ENCODE measurements around the gene NSUN3. TPM values are rescaled to one million over a fixed set of nuclear protein-coding genes. Genes with fewer than 3 reads are reported as not detected.

NSUN3 gene
- total and polyA plus RNA-seq, 2 of the 4 experiments (the other 2 are of a cell fraction): 4.9 to 6.8 TPM

- CTCF ChIA-PET: no interaction called here
- in situ Hi-C loops (cut with MboI; ENCODE audit: low sequenced_read_pairs) (no loop called here), dilution Hi-C loops (cut with HindIII; ENCODE audit: low sequenced_read_pairs, unreplicated experiment) (no loop called here), intact Hi-C loops (cut with micrococcal nuclease) (no loop called here)
- H3K36me3 ChIP-seq (ENCODE audit: control insufficient read depth, insufficient read depth, low read length): no peaks in the 10 kb centered on the region
- no peak overlapping the region for H3K4me3 ChIP-seq (ENCODE audit: insufficient read depth, low read depth, low read length)
- H2AK9ac ChIP-seq (replicated peaks; ENCODE audit: low read depth, low read length, poor library complexity): no peak overlapping the region
- no peak overlapping the region for H3K23ac ChIP-seq (ENCODE audit: low read depth, low read length)
- DNase-seq: no peak
- no peak overlapping the region for H4K5ac ChIP-seq (ENCODE audit: low read depth, low read length)
- H3K18ac ChIP-seq (ENCODE audit: low read depth, low read length): no peak overlapping the region
- whole genome bisulfite sequencing, 2 experiments (ENCODE audit: extremely low coverage in 2 of 2, insufficient read length in 1 of 2): no CpG with 5 or more reads among the region's 2 CpGs
- H4K91ac ChIP-seq (ENCODE audit: insufficient read depth, low read depth, low read length): no peak overlapping the region
- H2AFZ ChIP-seq (replicated peaks; ENCODE audit: low read length, poor library complexity): no peak overlapping the region
- H2AK5ac ChIP-seq (ENCODE audit: low read depth, low read length): no peak overlapping the region
- H2BK5ac ChIP-seq (ENCODE audit: low read depth, low read length, poor library complexity, severe bottlenecking): no peak overlapping the region
- no peaks in the 10 kb centered on the region for H3K4me1 ChIP-seq (ENCODE audit: control insufficient read depth, insufficient read depth, low read length)
- H3K9me1 ChIP-seq (ENCODE audit: insufficient read depth, low read length): no peaks in the 10 kb centered on the region
- H4K20me1 ChIP-seq (ENCODE audit: insufficient read depth, low read length): no peaks in the 10 kb centered on the region
- no peak overlapping the region for H3K14ac ChIP-seq (replicated peaks; ENCODE audit: low read depth, low read length)
- H3K56ac ChIP-seq (ENCODE audit: extremely low read depth, insufficient read depth, low read length): no peak overlapping the region
- H3K27me3 ChIP-seq (ENCODE audit: control insufficient read depth, insufficient read depth, low read length): no peaks in the 10 kb centered on the region
- H3K4me2 ChIP-seq (ENCODE audit: low read depth, low read length): no peak overlapping the region
- no peak overlapping the region for H4K8ac ChIP-seq (ENCODE audit: low read depth in 2 of 2, low read length in 2 of 2)
- H2BK20ac ChIP-seq (ENCODE audit: low read depth, low read length): no peak overlapping the region
- TF ChIP-seq FOS (IDR thresholded peaks at IDR 0.05; ENCODE audit: low read depth, low read length) (no peak), CHD1 (IDR thresholded peaks at IDR 0.05; ENCODE audit: low read depth, low read length) (no peak), BHLHE40 (IDR thresholded peaks at IDR 0.05; ENCODE audit: low read depth, low read length) (no peak), MAFK (IDR thresholded peaks at IDR 0.05; ENCODE audit: low read depth, low read length) (no peak), SMC3 (IDR thresholded peaks at IDR 0.05; ENCODE audit: low read depth, low read length) (no peak), RAD21 (IDR thresholded peaks at IDR 0.05; ENCODE audit: low read length) (no peak), ELK1 (IDR thresholded peaks at IDR 0.05; ENCODE audit: borderline replicate concordance, low read depth, low read length) (no peak), NFE2L2 (IDR thresholded peaks at IDR 0.05; ENCODE audit: low read depth, low read length) (no peak), USF2 (IDR thresholded peaks at IDR 0.05; ENCODE audit: low read depth, low read length) (no peak), CTCF (conservative IDR thresholded peaks at IDR 0.05; ENCODE audit: low read depth, low read length) (no peak), RCOR1 (IDR thresholded peaks at IDR 0.05; ENCODE audit: insufficient replicate concordance, low read length) (no peak), RFX5 (IDR thresholded peaks at IDR 0.05; ENCODE audit: low read depth, low read length) (no peak), MAZ (IDR thresholded peaks at IDR 0.05; ENCODE audit: borderline replicate concordance, low read depth, low read length) (no peak), POLR2A (IDR thresholded peaks at IDR 0.05; ENCODE audit: low read depth, low read length) (no peak), CEBPB (IDR thresholded peaks at IDR 0.05; ENCODE audit: low read depth, low read length) (no peak)
- no peak overlapping the region for H3K9ac ChIP-seq (ENCODE audit: low read depth, low read length)
- no peak overlapping the region for H3K27ac ChIP-seq (ENCODE audit: insufficient read depth, low read length)
- POLR2A ChIA-PET (ENCODE audit: unreplicated experiment): no interaction called here
- no peak overlapping the region for H2BK15ac ChIP-seq (ENCODE audit: low read depth, low read length)
- BruUV-seq (replicated peaks): no TSS peak
- no peak overlapping the region for H2BK120ac ChIP-seq (ENCODE audit: low read depth, low read length)
- ATAC-seq (ENCODE audit: low read depth): no peak
- H3K4ac ChIP-seq (ENCODE audit: low read depth, low read length): no peak overlapping the region
- no peaks in the 10 kb centered on the region for H3K9me3 ChIP-seq (ENCODE audit: control insufficient read depth, insufficient read depth, low read length)
- no peaks in the 10 kb centered on the region for H3K79me1 ChIP-seq (ENCODE audit: low read depth in 1 of 2, low read length in 2 of 2)
Observed at GRCh38 chr3:94167346-94167745, 104.5 kb downstream of the NSUN3 start.
